Sigmoid colon (tissue), 7 donors: ENCODE data around the gene MED29. TPM values are rescaled to one million over a fixed set of nuclear protein-coding genes. Genes with fewer than 3 reads are reported as not detected.
"Not testable (repeated sequence)": the region's sequence is repeated elsewhere in the genome, so short reads cannot be mapped to it uniquely, and the experiment has no call there.

Experiments
- DNase-seq: peaks from one replicate; pipeline ENCODE4 v3.0.0-alpha.2; 2019
- H3K27ac ChIP-seq, 4 donors: fragments of 200-600 bp; sonication (generic); one replicate each; pipeline ENCODE4 v1.5.1; 2016 to 2019; ENCODE audit warnings: mild to moderate bottlenecking in 1 of 4
- H3K27me3 ChIP-seq, 3 donors: fragments of 200-600 bp; sonication (generic); one replicate each; pipeline ENCODE4 v1.5.1; 2019; ENCODE audit warnings: mild to moderate bottlenecking in 1 of 3
- H3K36me3 ChIP-seq, 4 donors: fragments of 200-600 bp; sonication (generic); one replicate each; pipeline ENCODE4 v1.5.1; 2016 to 2019
- H3K4me1 ChIP-seq, 4 donors: fragments of 200-600 bp; sonication (generic); one replicate each; pipeline ENCODE4 v1.5.1; 2017 to 2019
- H3K4me3 ChIP-seq, 4 donors: fragments of 200-600 bp; sonication (generic); one replicate each; pipeline ENCODE4 v1.5.1; 2017 to 2019; ENCODE audit warnings: mild to moderate bottlenecking in 2 of 4, moderate library complexity in 1 of 4
- H3K9me3 ChIP-seq, 4 donors: fragments of 200-600 bp in 3 of 4; sonication (generic) in 3 of 4; one replicate each; pipeline versions ENCODE4 v1.5.1 to v1.6.1; 2013 to 2019
- EP300 ChIP-seq, 4 donors: sonication (generic); formaldehyde crosslinking; IDR thresholded peaks; one replicate each; pipeline ENCODE4 v1.6.1; 2017; ENCODE audit warnings: antibody characterized with exemption in 4 of 4
- POLR2A ChIP-seq, 2 donors: fragments of 450-650 bp; IDR thresholded peaks; one replicate each; pipeline ENCODE4 v1.6.1; 2016; ENCODE audit warnings: antibody characterized with exemption in 2 of 2, mild to moderate bottlenecking in 2 of 2, moderate library complexity in 2 of 2
- POLR2AphosphoS5 ChIP-seq, 4 donors: sonication (generic); formaldehyde crosslinking; IDR thresholded peaks; one replicate each; pipeline ENCODE4 v1.6.1; 2017; ENCODE audit warnings: antibody characterized with exemption in 4 of 4
- WGBS, 2 donors: extraction: QIAGEN DNeasy Blood & Tissue Kit; methylation state at CpG; one replicate each; pipeline ENCODE4 v1.1.7; 2013; 5-methylcytosine and 5-hydroxymethylcytosine counted together
- intact Hi-C: fragments of 100-400 bp; cut with DNase I; formaldehyde crosslinking; loops from one replicate; pipeline ENCODE4 v1.15.1; 2023
- polyA plus RNA-seq, 3 donors: library from polyadenylated mRNA; stranded (reverse); fragments of 200-250 nt; gene quantifications; one replicate each; pipeline ENCODE4 v1.2.3, GENCODE V29; 2013
- total RNA-seq, 4 donors: library from RNA; depleted of rRNA; stranded (reverse); fragments of >200 nt; gene quantifications; one replicate each; pipeline ENCODE4 v1.1.0, GENCODE V29; 2016
- TF ChIP-seq, protein P1 (sequence below), 4 experiments: fragments of 450-650 bp in 3 of 4; fragments of 200-600 bp in 1 of 4; IDR thresholded peaks; one replicate each; pipeline ENCODE4 v1.5.1; 2016 to 2019; ENCODE audit warnings: antibody characterized with exemption in 4 of 4, mild to moderate bottlenecking in 3 of 4, moderate library complexity in 2 of 4
- donor health status: healthy with polysubstance abuse.
- donor health status: Bipolar disorder and iron deficiency.
- donor health status: healthy.

MED29 gene
- total and polyA plus RNA-seq, 7 donors: 22.8 to 44.6 (median 31.0) TPM

DNA sequence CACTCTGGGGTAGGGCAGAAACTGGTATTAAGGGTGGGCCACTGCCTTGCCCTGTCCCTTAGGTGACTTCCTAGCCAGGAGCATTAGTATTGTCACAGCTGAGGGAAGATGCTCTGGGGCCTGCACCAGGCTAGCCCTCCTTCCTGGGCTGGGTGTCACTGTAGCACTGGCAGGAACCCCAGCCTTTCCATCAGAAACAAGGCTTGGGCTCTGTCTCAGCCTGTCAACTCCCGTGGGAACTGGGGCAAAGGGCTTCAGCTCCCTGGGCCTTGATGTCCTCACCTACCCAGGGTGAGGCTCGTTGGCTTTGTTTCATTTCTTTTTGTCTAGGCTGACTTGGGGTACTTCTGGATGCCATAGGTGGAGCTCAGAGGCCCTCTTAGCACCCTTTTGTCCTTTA, 18.2 kb upstream of the MED29 start:
- H3K36me3 ChIP-seq: peaks cover 38 to 65% (median 49%) of the 10 kb centered on the region in 4 donors
- 56 to 84% methylated on average over 2 of the region's 2 CpGs for WGBS, 2 donors

DNA sequence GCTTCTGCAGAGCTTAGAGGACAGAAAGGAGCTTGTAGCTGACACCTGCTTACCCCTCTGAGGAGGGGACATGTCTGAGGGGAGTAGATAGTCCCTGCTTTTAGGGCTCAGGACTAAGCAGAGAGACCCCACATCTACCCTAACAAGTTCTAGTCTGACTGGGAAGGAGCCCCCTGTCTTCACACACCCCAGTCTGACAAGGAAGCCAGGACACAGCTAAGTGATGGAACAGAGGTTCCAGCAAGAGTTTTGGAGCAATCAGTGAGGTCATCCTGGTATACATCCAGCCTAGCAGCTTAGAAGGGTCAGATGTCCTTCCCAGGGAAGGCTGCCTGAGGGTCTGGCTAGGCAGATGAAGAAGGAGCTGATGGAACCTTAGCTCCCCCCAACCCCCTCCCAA, 15.2 kb upstream of the MED29 start:
- peaks cover 0 to 30% (median 24%) of the 10 kb centered on the region in 4 donors for H3K4me1 ChIP-seq
- intact Hi-C loops: no loop called here
- H3K36me3 ChIP-seq: peaks cover 52 to 66% (median 57%) of the 10 kb centered on the region in 4 donors
- H3K4me3 ChIP-seq: no peak overlapping the region
- H3K27me3 ChIP-seq: no peaks in the 10 kb centered on the region
- DNase-seq: no peak
- no peak for TF ChIP-seq POLR2AphosphoS5 (IDR thresholded peaks at IDR 0.05)
- no peak for TF ChIP-seq EP300 (IDR thresholded peaks at IDR 0.05)
- TF ChIP-seq POLR2A (IDR thresholded peaks at IDR 0.05): no peak
- TF ChIP-seq, protein P1, sequence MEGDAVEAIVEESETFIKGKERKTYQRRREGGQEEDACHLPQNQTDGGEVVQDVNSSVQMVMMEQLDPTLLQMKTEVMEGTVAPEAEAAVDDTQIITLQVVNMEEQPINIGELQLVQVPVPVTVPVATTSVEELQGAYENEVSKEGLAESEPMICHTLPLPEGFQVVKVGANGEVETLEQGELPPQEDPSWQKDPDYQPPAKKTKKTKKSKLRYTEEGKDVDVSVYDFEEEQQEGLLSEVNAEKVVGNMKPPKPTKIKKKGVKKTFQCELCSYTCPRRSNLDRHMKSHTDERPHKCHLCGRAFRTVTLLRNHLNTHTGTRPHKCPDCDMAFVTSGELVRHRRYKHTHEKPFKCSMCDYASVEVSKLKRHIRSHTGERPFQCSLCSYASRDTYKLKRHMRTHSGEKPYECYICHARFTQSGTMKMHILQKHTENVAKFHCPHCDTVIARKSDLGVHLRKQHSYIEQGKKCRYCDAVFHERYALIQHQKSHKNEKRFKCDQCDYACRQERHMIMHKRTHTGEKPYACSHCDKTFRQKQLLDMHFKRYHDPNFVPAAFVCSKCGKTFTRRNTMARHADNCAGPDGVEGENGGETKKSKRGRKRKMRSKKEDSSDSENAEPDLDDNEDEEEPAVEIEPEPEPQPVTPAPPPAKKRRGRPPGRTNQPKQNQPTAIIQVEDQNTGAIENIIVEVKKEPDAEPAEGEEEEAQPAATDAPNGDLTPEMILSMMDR (IDR thresholded peaks at IDR 0.05): no peak
- no peaks in the 10 kb centered on the region for H3K9me3 ChIP-seq
- H3K27ac ChIP-seq: peak overlapping the region in 1 of 4 donors; percentile 31

More for the DNA sequence above, 18.2 kb upstream of the MED29 start:
- Histone ChIP-seq H3K9me3 (no peaks in the 10 kb centered on the region), H3K27me3 (no peaks in the 10 kb centered on the region), H3K27ac (peak overlapping the region; percentile 88 to 94 (median 92)), H3K4me3 (peak overlapping the region in 1 of 4 donors; percentile 7), H3K4me1 (peaks cover 0 to 30% (median 24%) of the 10 kb centered on the region in 4 donors)
- TF ChIP-seq, protein P1 (IDR thresholded peaks at IDR 0.05): no peak
- TF ChIP-seq POLR2AphosphoS5 (IDR thresholded peaks at IDR 0.05) (no peak), EP300 (IDR thresholded peaks at IDR 0.05) (no peak), POLR2A (IDR thresholded peaks at IDR 0.05) (no peak)
- DNase-seq: no peak
- intact Hi-C loops: no loop called here

DNA sequence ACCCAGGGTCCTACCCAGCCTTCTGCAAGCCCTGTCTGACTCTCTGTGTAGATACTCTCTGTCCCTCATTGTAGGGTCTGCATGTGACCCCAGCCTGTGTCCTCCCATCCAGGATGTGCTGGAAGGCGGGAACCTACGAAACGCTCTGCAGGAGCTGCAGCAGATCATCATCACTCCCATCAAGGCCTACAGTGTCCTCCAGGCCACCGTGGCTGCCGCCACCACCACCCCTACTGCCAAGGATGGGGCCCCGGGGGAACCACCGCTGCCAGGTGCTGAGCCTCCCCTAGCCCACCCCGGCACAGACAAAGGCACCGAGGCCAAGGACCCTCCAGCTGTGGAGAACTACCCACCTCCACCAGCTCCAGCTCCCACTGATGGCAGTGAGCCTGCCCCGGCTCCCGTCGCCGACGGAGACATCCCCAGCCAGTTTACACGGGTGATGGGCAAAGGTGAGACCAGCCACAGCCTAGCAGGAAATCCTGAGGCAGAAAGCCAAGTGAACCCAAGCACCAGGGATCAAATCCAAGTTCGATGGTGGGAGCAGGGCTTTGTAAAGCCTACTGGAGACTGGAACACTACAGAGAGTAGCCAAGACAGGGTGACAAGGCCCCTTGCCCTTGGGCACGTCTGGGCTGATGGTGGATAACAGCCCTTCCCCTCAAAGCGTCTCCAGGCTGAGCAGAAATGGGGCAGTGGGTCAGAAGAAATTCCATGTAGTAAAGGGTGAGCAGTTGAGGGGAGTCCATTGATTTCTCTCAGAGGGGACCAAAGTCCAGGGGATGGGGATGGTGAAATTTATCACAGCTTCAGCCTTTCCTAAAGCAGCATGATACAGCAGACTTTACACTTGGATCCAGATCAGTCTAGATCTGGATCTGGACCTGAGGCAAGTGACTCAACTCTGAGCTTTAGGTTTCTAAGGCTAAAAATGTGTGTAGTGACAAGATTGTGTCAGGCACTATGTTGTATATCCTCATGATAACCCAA, 13.5 kb upstream of the MED29 start:
- Histone ChIP-seq H3K9me3 (no peaks in the 10 kb centered on the region), H3K4me3 (no peak overlapping the region), H3K4me1 (peaks cover 0 to 13% (median 13%) of the 10 kb centered on the region in 4 donors), H3K27ac (no peak overlapping the region), H3K27me3 (no peaks in the 10 kb centered on the region), H3K36me3 (peaks cover 62 to 75% (median 70%) of the 10 kb centered on the region in 4 donors)
- TF ChIP-seq EP300 (IDR thresholded peaks at IDR 0.05) (no peak), POLR2AphosphoS5 (IDR thresholded peaks at IDR 0.05) (no peak), POLR2A (IDR thresholded peaks at IDR 0.05) (no peak)
- TF ChIP-seq, protein P1 (IDR thresholded peaks at IDR 0.05): no peak
- no peak for DNase-seq
- WGBS, 2 donors: 88 to 92% methylated on average over 18 of the region's 18 CpGs
- intact Hi-C loops: no loop called here

DNA sequence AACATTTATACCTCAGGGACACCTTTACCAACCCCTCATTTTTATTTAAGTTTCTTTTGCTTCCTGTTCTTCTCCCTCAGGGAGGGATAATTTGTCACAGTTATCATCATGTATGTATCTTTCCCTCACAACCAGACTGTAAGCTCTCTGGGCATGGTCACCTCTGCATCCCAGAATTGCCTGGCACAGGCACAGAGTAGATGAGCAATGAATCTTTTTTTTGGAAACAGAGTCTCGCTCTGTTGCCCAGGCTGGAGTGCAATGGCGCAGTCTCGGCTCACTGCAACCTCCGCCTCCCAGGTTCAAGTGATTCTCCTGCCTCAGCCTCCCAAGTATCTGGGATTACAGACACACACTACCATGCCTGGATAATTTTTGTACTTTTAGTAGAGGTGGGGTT, 11.8 kb upstream of the MED29 start:
- WGBS, 2 donors: 95 to 96% methylated on average over 4 of the region's 4 CpGs
- H3K27ac ChIP-seq: peak overlapping the region in 1 of 4 donors; percentile 57
- H3K36me3 ChIP-seq: peaks cover 73 to 92% (median 78%) of the 10 kb centered on the region in 4 donors
- H3K4me3 ChIP-seq, H3K4me1 ChIP-seq, H3K27me3 ChIP-seq, DNase-seq, intact Hi-C loops, H3K9me3 ChIP-seq: not testable (repeated sequence)

DNA sequence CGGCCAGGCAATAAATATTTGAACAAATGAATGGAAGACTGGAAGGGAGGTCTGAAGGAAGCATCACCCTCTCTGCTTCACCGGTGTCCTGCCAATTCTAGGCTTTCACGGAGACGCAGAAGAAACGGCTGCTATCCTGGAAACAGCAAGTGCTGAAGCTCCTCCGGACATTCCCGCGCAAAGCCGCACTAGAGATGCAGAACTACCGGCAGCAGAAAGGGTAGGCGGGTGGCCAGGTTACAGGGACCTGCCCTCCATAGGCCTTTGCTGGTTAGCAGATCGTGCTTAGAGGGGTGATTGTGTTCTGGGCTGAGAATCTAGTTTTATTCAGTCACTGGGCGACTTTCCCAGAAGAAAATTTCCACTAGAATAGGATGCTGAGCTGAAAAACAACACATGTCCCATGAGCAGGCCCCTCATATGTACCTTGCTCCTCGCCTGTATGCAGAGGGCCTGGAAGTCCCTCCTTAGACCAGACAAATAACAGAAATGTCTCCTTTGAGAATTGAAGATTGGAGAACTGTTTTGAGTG, 11.2 kb upstream of the MED29 start:
- peaks cover 73 to 97% (median 78%) of the 10 kb centered on the region in 4 donors for H3K36me3 ChIP-seq
- no peaks in the 10 kb centered on the region for H3K9me3 ChIP-seq
- H3K27me3 ChIP-seq: no peaks in the 10 kb centered on the region
- TF ChIP-seq POLR2AphosphoS5 (IDR thresholded peaks at IDR 0.05) (no peak), EP300 (IDR thresholded peaks at IDR 0.05) (no peak), POLR2A (IDR thresholded peaks at IDR 0.05) (no peak)
- TF ChIP-seq, protein P1 (IDR thresholded peaks at IDR 0.05): no peak
- peak overlapping the region in 2 of 4 donors; percentile 23 to 57 for H3K27ac ChIP-seq
- intact Hi-C loops: no loop called here
- H3K4me1 ChIP-seq: no peaks in the 10 kb centered on the region
- H3K4me3 ChIP-seq: no peak overlapping the region
- no peak for DNase-seq
- WGBS, 2 donors: 91 to 92% methylated on average over 14 of the region's 14 CpGs
